Measurements from ENCODE around the gene LIMCH1.

The LIMCH1 gene

GRCh38 chr4:41569961-41570360, 32.0 kb downstream of the LIMCH1 start:
- no peak for DNase-seq

- no peak for DNase-seq
These were observed 33.5 kb downstream of the LIMCH1 start for GRCh38 chr4:41571422-41571821.

DNA sequence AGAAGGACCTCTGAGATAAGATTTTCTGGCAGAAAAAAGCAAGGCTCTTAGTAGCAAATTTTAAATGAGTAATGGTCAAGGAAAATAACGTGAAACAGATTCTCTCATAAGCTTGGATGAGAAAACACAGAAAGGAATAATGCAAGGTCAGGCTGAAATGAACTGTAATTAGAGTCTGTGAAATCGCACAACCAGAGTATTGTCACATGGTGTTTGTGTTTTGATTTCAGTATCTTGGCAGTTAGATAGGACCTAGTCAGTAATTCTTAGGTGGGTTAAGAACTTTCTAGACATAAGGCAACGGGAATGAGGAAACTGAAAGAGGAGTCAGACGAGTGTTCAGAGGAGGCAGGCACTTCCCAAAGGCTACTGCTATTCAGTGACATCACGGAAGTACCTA, 34.6 kb downstream of the LIMCH1 start:
- no peak for DNase-seq

- no peak for DNase-seq
These were observed 35.0 kb downstream of the LIMCH1 start for GRCh38 chr4:41572956-41573355.

DNA sequence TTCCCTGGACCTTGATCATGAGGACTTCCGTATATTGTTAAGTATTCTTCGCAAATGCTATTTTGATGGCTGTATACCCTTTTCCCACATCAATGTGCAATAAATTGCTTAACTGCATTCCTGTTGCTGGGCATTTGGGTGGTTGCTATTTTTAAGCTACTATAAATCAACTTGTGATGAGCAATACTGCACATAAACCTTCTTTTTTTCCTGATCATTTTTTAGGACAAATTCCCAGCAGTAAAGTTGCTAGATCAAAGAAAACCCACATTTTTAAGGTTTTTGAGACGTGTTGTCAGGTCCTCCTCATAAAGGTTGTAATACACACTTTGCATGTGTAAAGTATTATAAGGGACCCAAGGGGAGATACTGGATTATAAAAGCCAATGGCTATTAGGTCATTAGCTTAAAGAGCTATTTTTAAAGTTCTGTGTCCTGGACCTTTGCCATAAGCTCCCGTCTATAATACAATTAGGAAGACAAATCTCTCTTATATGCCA, 35.6 kb downstream of the LIMCH1 start:
- peak; percentile 69 for DNase-seq

- DNase-seq: peak; percentile 58
These were observed 37.2 kb downstream of the LIMCH1 start for GRCh38 chr4:41575207-41575606.

DNA sequence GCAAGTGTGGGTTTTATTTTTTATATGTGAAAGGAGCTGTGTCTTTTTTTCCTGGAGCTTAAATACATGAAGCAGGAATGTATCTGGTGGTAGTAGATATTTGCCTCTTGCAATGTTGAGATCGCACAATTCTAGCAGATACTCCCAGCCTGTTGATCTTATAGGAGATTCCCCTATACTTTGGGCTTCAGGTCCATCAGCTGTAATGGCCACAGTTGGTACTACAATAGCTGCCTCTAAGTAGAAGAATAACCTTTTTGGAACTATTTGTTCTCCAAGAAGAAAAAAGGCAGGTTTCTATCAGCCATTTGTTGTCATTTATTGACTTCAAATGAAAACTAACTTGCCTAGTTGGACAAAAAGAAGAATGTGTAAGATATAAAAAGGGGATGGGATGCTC, 37.7 kb downstream of the LIMCH1 start:
- no peak for DNase-seq

- no peak for DNase-seq
These were observed 41.1 kb downstream of the LIMCH1 start for GRCh38 chr4:41579043-41579442.

DNA sequence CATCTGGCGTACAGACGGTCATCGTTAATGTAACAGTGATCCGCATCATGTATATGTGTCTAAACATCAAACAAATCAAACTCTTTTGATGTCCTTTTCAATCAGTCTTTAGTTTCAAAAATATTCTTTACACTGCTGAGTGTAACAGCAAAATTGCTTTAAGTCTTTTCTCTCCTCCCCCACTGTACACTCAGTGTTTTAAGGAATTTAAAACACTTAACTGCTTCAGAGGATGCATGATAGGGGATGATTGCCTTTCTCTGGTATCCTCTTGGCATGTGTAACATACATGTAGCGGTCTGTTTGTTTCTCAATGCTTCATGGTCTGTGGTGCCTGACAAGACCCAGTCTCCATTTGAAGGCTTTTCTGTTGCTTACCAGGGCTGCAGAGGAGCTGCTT, 41.6 kb downstream of the LIMCH1 start:
- DNase-seq: no peak

GRCh38 chr4:41580007-41580406, 42.0 kb downstream of the LIMCH1 start:
- DNase-seq: no peak

GRCh38 chr4:41586675-41587225, 48.8 kb downstream of the LIMCH1 start:
- DNase-seq: no peak

DNA sequence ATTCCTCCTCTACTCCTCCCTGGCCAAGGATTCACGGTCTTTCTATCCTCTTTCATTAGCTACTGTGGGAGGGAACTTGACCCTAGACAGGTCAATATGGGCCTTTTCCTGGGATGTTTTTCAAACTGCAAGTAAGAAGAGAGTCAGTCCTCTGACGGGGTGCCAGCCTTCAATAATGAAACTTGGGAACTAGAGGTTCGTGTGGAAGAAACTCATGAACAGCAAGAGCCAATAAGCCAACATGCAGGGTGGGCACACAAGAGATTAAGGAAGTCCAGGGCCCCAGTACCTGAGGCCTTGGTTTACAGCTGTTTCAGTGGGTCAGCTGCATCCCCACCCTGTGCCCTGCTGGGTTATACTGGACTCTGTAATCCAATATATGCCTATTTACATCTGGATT, 49.3 kb downstream of the LIMCH1 start:
- no peak for DNase-seq

DNA sequence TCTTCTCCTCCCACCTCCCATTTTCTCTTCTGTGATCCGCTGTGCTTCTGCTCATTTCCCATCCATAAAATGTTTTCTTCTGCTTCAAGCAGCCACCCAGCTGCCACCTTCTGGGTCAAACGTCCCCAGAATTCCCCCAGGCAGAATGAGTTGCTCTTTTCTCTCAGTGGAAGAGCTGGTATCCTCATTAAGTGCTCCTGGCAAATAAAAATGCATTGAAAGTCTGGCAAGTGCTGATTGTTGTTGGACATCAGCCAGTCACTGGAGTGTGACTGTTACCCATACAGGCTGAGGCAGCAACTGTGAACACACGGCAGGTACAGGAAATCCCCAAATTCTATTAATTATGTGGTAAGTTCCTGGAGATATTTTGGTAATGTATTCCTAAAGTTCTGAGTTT, 52.6 kb downstream of the LIMCH1 start:
- no peak for DNase-seq

GRCh38 chr4:41594432-41594831, 56.5 kb downstream of the LIMCH1 start:
- DNase-seq: no peak

GRCh38 chr4:41597494-41597893, 59.5 kb downstream of the LIMCH1 start:
- no peak for DNase-seq

GRCh38 chr4:41598580-41598979, 60.6 kb downstream of the LIMCH1 start:
- no peak for DNase-seq

DNA sequence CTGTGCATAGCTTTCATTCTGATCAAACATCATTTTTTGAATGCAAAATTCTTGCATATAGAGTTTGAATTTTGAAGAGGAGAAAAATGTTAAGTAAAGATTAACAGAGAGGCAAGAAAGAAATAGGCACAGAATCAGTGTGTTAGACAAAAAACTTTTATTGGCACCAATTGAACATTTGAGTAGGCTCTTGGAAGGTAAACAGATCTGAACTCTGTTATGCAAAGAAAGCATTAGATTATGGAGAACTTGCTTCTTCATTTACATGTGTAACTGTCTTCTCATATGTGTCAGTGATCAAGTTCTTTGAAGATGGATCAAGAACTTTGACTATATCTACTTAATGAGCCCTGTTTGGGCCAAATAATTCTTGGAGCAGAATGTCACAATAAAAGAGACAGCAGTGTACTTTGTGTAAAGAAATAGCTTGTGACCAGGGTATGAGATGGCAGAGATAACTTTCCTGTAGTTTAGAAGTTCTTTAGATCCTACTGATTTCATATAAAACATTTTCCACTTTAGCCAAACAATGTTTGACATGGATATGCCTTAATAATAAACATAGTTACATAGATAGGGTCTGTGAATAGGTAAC, 61.3 kb downstream of the LIMCH1 start:
- DNase-seq: no peak

DNA sequence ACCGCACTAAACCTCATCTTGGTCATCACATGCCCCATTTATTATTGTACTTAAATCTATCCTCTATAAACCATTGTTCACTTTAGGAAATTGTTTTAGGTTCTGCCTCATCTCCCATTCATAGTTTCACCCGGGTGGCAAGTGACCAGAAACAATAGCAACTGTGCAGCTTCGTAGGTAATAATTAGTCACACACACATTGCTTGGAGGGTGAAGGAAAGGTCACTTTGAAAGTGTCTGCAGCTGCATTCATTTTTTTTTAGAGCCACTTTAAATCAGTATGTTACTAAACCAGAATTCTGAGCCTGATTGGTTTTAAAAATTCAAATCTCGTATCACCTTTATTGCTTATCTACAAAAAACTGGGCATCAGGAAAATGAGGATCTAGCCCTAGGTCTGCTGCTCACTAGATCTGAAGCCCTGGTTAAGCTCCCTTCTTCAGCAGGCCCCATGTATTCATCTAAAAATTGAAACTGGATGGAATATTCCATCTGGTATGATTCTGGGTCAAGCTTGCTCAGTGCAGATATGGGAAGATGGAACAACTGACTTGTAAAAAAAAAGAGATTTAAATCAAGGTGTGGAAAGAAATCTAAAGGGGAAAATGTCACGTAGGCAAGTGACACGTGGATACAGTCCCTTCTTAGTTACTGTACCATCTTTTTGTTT, 62.4 kb downstream of the LIMCH1 start:
- peak; percentile 31 for DNase-seq

DNA sequence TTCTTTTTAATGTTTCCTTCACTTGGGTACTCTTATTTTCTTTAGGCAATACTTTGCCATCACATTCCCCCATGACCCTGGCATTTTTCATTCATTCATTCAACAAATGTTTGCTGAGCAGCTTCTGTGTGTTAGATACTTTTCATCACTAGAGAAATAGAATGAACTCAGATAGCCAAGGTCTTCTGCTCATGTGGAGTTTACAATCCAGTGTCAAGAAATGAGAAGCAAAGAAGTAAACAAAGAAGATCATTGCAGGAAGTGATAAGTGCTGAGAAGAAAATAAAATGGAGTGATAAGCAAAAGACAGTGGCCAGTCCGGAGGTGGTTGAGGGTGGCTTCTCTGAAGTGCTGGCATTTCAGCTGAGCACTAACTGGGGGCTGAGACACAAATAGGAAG, 63.1 kb downstream of the LIMCH1 start:
- no peak for DNase-seq

GRCh38 chr4:41602113-41602512, 64.2 kb downstream of the LIMCH1 start:
- DNase-seq: peak; percentile 19

- DNase-seq: no peak
These were observed 65.0 kb downstream of the LIMCH1 start for GRCh38 chr4:41602886-41603498.

DNA sequence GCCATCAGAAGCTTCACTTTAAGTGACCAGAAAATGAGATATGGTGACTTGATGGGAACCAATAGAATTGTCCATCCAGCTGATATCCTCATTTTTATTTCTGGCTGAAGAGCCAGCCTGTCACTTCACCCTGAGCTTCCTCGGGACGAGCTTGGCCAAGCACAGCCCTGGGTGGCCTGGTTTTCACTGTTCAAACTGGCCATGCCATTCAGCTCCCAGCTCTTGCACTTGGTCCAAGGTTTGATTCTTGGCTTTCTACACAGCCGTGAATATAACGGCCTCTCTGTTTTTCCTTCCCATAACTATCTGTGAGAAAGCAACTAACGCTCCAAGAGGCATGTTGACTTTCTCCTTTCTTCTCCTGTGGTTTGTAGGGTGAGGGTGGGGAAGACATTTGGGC, 71.9 kb downstream of the LIMCH1 start:
- no peak for DNase-seq

DNA sequence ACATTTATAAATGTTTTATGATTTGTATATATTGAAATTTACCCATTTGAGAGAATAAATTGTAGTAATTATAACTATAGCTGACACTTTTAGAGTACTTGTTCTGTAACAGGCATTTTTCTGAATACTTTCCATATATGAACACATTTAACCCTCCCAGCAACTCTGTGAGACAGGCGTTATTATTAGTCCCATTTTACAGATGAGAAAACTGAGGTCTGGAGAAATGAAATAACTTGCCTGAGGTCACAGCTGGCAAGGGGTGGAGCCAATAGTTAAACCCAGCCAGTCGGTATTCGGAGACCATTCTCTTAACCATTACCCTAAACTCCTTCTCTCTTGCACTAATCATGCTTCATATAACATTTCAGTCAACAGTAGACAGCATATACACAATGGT, 72.5 kb downstream of the LIMCH1 start:
- no peak for DNase-seq
